Liver (tissue), 3 donors: Measurements from ENCODE around the gene EIF4G3.

ENCODE experiments used
- FOXA1 ChIP-seq: IDR thresholded peaks from 2 replicates; pipeline ENCODE4 v1.6.1; 2016; ENCODE audit warnings: antibody characterized with exemption
- GABPA ChIP-seq, 2 donors: IDR thresholded peaks in 1 of 2; conservative IDR thresholded peaks in 1 of 2; 2 replicates each; pipeline ENCODE4 v1.6.1; 2016; ENCODE audit warnings: antibody characterized with exemption in 2 of 2, mild to moderate bottlenecking in 1 of 2, moderate library complexity in 1 of 2
- HNF4A ChIP-seq, 2 donors: conservative IDR thresholded peaks; 2 replicates each; pipeline ENCODE4 v1.6.1; 2016; ENCODE audit warnings: antibody characterized with exemption in 2 of 2, mild to moderate bottlenecking in 2 of 2
- HNF4G ChIP-seq: IDR thresholded peaks from 2 replicates; pipeline ENCODE4 v1.6.1; 2016; ENCODE audit warnings: antibody characterized with exemption
- NR2F2 ChIP-seq: IDR thresholded peaks from 2 replicates; pipeline ENCODE4 v1.6.1; 2016; ENCODE audit warnings: antibody characterized with exemption
- RAD21 ChIP-seq, 2 donors: IDR thresholded peaks; 2 replicates each; pipeline ENCODE4 v1.6.1; 2016; ENCODE audit warnings: antibody characterized with exemption in 2 of 2, mild to moderate bottlenecking in 2 of 2
- RXRA ChIP-seq, 2 donors: IDR thresholded peaks; 2 replicates each; pipeline ENCODE4 v1.6.1; 2017 to 2018; ENCODE audit warnings: antibody characterized with exemption in 2 of 2, mild to moderate bottlenecking in 1 of 2
- SP1 ChIP-seq: IDR thresholded peaks from 2 replicates; pipeline ENCODE4 v1.6.1; 2018; ENCODE audit warnings: antibody characterized with exemption, mild to moderate bottlenecking
- TAF1 ChIP-seq: conservative IDR thresholded peaks from 2 replicates; pipeline ENCODE4 v1.6.1; 2016; ENCODE audit warnings: antibody characterized with exemption, mild to moderate bottlenecking
- YY1 ChIP-seq: IDR thresholded peaks from 2 replicates; pipeline ENCODE4 v1.6.1; 2016; ENCODE audit warnings: antibody characterized with exemption, mild to moderate bottlenecking
- TF ChIP-seq, protein P1 (sequence below): fragments of 150-350 bp; IDR thresholded peaks from 2 replicates; pipeline ENCODE4 v1.5.1; 2017; ENCODE audit warnings: improper control_type of control experiment, low read depth, low read length; ENCODE audit not compliant: missing input control
- TF ChIP-seq, protein P2 (sequence below): IDR thresholded peaks from 2 replicates; pipeline ENCODE4 v1.6.1; 2016; ENCODE audit warnings: antibody characterized with exemption
- TF ChIP-seq, protein P3 (sequence below): IDR thresholded peaks from 2 replicates; pipeline ENCODE4 v1.6.1; 2016; ENCODE audit warnings: antibody characterized with exemption
- donor health status: healthy.
- donor health status: healthy.

DNA sequence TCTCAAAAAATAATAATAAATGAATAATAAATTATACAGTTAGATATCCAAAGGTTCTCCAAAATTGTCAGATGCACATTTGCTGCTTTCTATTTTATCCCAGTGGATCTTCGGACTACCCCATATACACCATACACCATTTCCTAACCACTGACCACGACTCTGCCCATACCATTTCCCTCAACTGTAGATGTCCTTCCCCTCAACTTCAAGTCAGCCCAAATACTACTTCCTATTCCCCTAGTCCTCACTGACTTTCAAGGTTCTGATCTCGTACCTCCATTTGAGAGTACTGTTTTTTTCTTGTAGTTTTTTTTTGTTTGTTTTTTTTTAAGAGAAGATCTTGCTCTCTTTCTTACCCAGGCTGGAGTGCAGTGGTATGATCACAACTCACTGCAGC is 19.6 kb downstream of the EIF4G3 start:
- TF ChIP-seq, protein P1, sequence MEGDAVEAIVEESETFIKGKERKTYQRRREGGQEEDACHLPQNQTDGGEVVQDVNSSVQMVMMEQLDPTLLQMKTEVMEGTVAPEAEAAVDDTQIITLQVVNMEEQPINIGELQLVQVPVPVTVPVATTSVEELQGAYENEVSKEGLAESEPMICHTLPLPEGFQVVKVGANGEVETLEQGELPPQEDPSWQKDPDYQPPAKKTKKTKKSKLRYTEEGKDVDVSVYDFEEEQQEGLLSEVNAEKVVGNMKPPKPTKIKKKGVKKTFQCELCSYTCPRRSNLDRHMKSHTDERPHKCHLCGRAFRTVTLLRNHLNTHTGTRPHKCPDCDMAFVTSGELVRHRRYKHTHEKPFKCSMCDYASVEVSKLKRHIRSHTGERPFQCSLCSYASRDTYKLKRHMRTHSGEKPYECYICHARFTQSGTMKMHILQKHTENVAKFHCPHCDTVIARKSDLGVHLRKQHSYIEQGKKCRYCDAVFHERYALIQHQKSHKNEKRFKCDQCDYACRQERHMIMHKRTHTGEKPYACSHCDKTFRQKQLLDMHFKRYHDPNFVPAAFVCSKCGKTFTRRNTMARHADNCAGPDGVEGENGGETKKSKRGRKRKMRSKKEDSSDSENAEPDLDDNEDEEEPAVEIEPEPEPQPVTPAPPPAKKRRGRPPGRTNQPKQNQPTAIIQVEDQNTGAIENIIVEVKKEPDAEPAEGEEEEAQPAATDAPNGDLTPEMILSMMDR: no peak
- TF ChIP-seq NR2F2: no peak
- TF ChIP-seq HNF4A (conservative IDR thresholded peaks at IDR 0.05): no peak
- TF ChIP-seq, protein P2, sequence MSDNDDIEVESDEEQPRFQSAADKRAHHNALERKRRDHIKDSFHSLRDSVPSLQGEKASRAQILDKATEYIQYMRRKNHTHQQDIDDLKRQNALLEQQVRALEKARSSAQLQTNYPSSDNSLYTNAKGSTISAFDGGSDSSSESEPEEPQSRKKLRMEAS: no peak
- TF ChIP-seq GABPA (IDR thresholded peaks at IDR 0.05 in 1 of 2, conservative IDR thresholded peaks at IDR 0.05 in 1 of 2): no peak
- no peak for TF ChIP-seq FOXA1
- no peak for TF ChIP-seq HNF4G
- no peak for TF ChIP-seq RAD21 (IDR thresholded peaks at IDR 0.05)
- no peak for TF ChIP-seq SP1
- TF ChIP-seq, protein P3, sequence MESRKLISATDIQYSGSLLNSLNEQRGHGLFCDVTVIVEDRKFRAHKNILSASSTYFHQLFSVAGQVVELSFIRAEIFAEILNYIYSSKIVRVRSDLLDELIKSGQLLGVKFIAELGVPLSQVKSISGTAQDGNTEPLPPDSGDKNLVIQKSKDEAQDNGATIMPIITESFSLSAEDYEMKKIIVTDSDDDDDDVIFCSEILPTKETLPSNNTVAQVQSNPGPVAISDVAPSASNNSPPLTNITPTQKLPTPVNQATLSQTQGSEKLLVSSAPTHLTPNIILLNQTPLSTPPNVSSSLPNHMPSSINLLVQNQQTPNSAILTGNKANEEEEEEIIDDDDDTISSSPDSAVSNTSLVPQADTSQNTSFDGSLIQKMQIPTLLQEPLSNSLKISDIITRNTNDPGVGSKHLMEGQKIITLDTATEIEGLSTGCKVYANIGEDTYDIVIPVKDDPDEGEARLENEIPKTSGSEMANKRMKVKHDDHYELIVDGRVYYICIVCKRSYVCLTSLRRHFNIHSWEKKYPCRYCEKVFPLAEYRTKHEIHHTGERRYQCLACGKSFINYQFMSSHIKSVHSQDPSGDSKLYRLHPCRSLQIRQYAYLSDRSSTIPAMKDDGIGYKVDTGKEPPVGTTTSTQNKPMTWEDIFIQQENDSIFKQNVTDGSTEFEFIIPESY: no peak
- no peak for TF ChIP-seq TAF1
- no peak for TF ChIP-seq RXRA (IDR thresholded peaks at IDR 0.05)
- no peak for TF ChIP-seq YY1
